ENCODE results near the gene EFNA4. TPM values are rescaled to one million over a fixed set of nuclear protein-coding genes. Genes with fewer than 3 reads are reported as not detected.
"Not testable (repeated sequence)": the region's sequence is repeated elsewhere in the genome, so short reads cannot be mapped to it uniquely, and the experiment has no call there.

Gene EFNA4
- total and polyA plus RNA-seq, 2 experiments from 2014 or later = 4.6 to 5.5 TPM

DNA sequence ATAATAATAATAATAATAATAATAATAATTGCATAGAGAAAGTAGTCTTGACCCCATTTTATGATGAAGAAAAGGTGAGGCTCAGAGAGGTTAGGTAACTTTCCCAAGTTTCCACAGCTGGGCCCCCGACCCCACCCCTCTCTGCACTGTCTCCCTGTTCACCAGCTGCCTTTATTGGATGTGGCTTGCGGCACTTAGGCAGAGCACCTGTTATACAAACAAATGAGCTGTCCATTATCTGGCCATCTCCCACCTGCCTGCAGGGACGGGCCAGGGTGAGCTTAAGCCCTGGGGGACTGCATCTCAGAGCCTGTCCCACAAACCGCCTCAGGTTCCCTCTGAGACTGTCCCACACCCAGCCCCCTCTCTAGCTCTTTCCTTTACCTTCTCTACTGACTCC, 54.1 kb downstream of the EFNA4 start:
- no peak for DNase-seq
- Histone ChIP-seq H3K36me3 (ENCODE audit: low read depth) (no peaks in the 10 kb centered on the region), H3K4me1 (ENCODE audit: insufficient read depth) (no peaks in the 10 kb centered on the region), H3K79me2 (ENCODE audit: insufficient read depth) (no peaks in the 10 kb centered on the region), H3K9me3 (ENCODE audit: low read depth) (no peaks in the 10 kb centered on the region), H3K27ac (no peak overlapping the region), H2AFZ (no peak overlapping the region), H3K9me2 (ENCODE audit: insufficient read depth) (no peaks in the 10 kb centered on the region), H3K4me2 (ENCODE audit: unreplicated experiment) (no peak overlapping the region), H3F3A (ENCODE audit: insufficient read depth) (no peaks in the 10 kb centered on the region), H4K20me1 (ENCODE audit: insufficient read depth) (no peaks in the 10 kb centered on the region), H3K27me3 (replicated peaks; ENCODE audit: insufficient read depth) (peaks cover 35% of the 10 kb centered on the region), H3K9ac (no peak overlapping the region), H3K4me3 (no peak overlapping the region)
- in situ Hi-C loops (cut with MboI) = no loop called here
- TF ChIP-seq EZH2 (IDR thresholded peaks at IDR 0.05; ENCODE audit: insufficient read depth, poor library complexity, severe bottlenecking) (no peak), EZH2phosphoT487 (IDR thresholded peaks at IDR 0.05; ENCODE audit: insufficient read depth, low read depth) (no peak)
- 36% methylated on average over 4 of the region's 4 CpGs for WGBS, 2 experiments (ENCODE audit: low coverage in 1 of 2, low lambda C conversion rate in 2 of 2, missing lambda C conversion rate in 2 of 2)

DNA sequence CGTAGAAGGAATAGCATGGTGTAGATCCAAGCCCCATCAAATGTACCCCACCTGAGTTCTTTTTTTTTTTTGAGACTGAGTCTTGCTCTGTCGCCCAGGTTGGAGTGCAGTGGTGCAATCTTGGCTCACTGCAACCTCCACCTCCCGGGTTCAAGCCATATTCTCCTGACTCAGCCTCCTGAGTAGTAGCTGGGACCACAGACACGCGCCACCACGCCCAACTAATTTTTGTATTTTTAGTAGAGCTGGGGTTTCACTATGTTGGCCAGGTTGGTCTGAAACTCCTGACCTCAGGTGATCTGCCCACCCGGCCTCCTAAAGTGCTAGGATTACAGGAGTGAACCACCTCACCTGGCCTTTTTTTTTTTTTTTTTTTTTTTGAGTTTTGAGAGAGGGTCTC, 54.5 kb downstream of the EFNA4 start:
- in situ Hi-C loops (cut with MboI) = not testable (repeated sequence)
- peaks cover 35% of the 10 kb centered on the region for H3K27me3 ChIP-seq (replicated peaks; ENCODE audit: insufficient read depth)

More for the DNA sequence above, 54.5 kb downstream of the EFNA4 start:
- DNase-seq; H3K27ac ChIP-seq; H4K20me1 ChIP-seq (ENCODE audit: insufficient read depth); H3K36me3 ChIP-seq (ENCODE audit: low read depth); H3K79me2 ChIP-seq (ENCODE audit: insufficient read depth); H3K4me3 ChIP-seq; H3K9ac ChIP-seq; H3K9me3 ChIP-seq (ENCODE audit: low read depth); H3K4me2 ChIP-seq (ENCODE audit: unreplicated experiment); H2AFZ ChIP-seq; H3K9me2 ChIP-seq (ENCODE audit: insufficient read depth); H3K4me1 ChIP-seq (ENCODE audit: insufficient read depth); H3F3A ChIP-seq (ENCODE audit: insufficient read depth): not testable (repeated sequence)
- 54 to 62% methylated on average over 7 of the region's 7 CpGs for WGBS, 2 experiments (ENCODE audit: low coverage in 1 of 2, low lambda C conversion rate in 2 of 2, missing lambda C conversion rate in 2 of 2)

Other genes starting within 250 kb of the EFNA4 start
- gene KCNN3, start 193.5 kb upstream of the EFNA4 start, total RNA-seq (2014; rRNA removed; shearing (Covaris generic)) = not detected in 2 replicates
- not detected in 2 replicates for gene KCNN3, start 193.5 kb upstream of the EFNA4 start, polyA plus RNA-seq (2016; fragmentation: Nextera tagmentation; extraction: Ambion mirVana)
- 2.1 and 6.4 TPM in 2 replicates for gene PMVK, start 127.0 kb upstream of the EFNA4 start, total RNA-seq (2014; rRNA removed; shearing (Covaris generic))
- gene PMVK, start 127.0 kb upstream of the EFNA4 start, polyA plus RNA-seq (2016; fragmentation: Nextera tagmentation; extraction: Ambion mirVana) = 36.6 and 40.2 TPM in 2 replicates
- gene PBXIP1, start 107.6 kb upstream of the EFNA4 start, total RNA-seq (2014; rRNA removed; shearing (Covaris generic)) = 70.4 and 72.2 TPM in 2 replicates
- 25.9 and 26.4 TPM in 2 replicates for gene PBXIP1, start 107.6 kb upstream of the EFNA4 start, polyA plus RNA-seq (2016; fragmentation: Nextera tagmentation; extraction: Ambion mirVana)
- gene PYGO2, start 102.0 kb upstream of the EFNA4 start, total RNA-seq (2014; rRNA removed; shearing (Covaris generic)) = 13.2 and 14.9 TPM in 2 replicates
- 14.7 and 15.4 TPM in 2 replicates for gene PYGO2, start 102.0 kb upstream of the EFNA4 start, polyA plus RNA-seq (2016; fragmentation: Nextera tagmentation; extraction: Ambion mirVana)
- gene SHC1, start 93.0 kb upstream of the EFNA4 start, total RNA-seq (2014; rRNA removed; shearing (Covaris generic)) = 295 and 319 TPM in 2 replicates
- 275 and 278 TPM in 2 replicates for gene SHC1, start 93.0 kb upstream of the EFNA4 start, polyA plus RNA-seq (2016; fragmentation: Nextera tagmentation; extraction: Ambion mirVana)
- gene CKS1B, start 89.1 kb upstream of the EFNA4 start, total RNA-seq (2014; rRNA removed; shearing (Covaris generic)) = 45.6 and 50.3 TPM in 2 replicates
- gene CKS1B, start 89.1 kb upstream of the EFNA4 start, polyA plus RNA-seq (2016; fragmentation: Nextera tagmentation; extraction: Ambion mirVana) = 113 and 119 TPM in 2 replicates
- gene FLAD1, start 80.4 kb upstream of the EFNA4 start, total RNA-seq (2014; rRNA removed; shearing (Covaris generic)) = 15.6 and 21.3 TPM in 2 replicates
- gene FLAD1, start 80.4 kb upstream of the EFNA4 start, polyA plus RNA-seq (2016; fragmentation: Nextera tagmentation; extraction: Ambion mirVana) = 26.4 and 30.2 TPM in 2 replicates
- gene LENEP, start 70.2 kb upstream of the EFNA4 start, total RNA-seq (2014; rRNA removed; shearing (Covaris generic)) = not detected in 2 replicates
- not detected in 2 replicates for gene LENEP, start 70.2 kb upstream of the EFNA4 start, polyA plus RNA-seq (2016; fragmentation: Nextera tagmentation; extraction: Ambion mirVana)
- 16.8 and 27.0 TPM in 2 replicates for gene ZBTB7B, start 60.9 kb upstream of the EFNA4 start, total RNA-seq (2014; rRNA removed; shearing (Covaris generic))
- 2.3 and 2.9 TPM in 2 replicates for gene ZBTB7B, start 60.9 kb upstream of the EFNA4 start, polyA plus RNA-seq (2016; fragmentation: Nextera tagmentation; extraction: Ambion mirVana)
- not detected in 2 replicates for gene DCST2, start 30.0 kb upstream of the EFNA4 start, total RNA-seq (2014; rRNA removed; shearing (Covaris generic))
- gene DCST2, start 30.0 kb upstream of the EFNA4 start, polyA plus RNA-seq (2016; fragmentation: Nextera tagmentation; extraction: Ambion mirVana) = 0.14 and 0.16 TPM in 2 replicates
- gene DCST1, start 29.9 kb upstream of the EFNA4 start, total RNA-seq (2014; rRNA removed; shearing (Covaris generic)) = not detected in 2 replicates
- gene DCST1, start 29.9 kb upstream of the EFNA4 start, polyA plus RNA-seq (2016; fragmentation: Nextera tagmentation; extraction: Ambion mirVana) = not detected in 2 replicates
- 85.6 and 109 TPM in 2 replicates for gene ADAM15, start 12.4 kb upstream of the EFNA4 start, total RNA-seq (2014; rRNA removed; shearing (Covaris generic))
- gene ADAM15, start 12.4 kb upstream of the EFNA4 start, polyA plus RNA-seq (2016; fragmentation: Nextera tagmentation; extraction: Ambion mirVana) = 73.0 and 80.4 TPM in 2 replicates
- gene EFNA3, start 15.1 kb downstream of the EFNA4 start, total RNA-seq (2014; rRNA removed; shearing (Covaris generic)) = 1.4 and 3.0 TPM in 2 replicates
- gene EFNA3, start 15.1 kb downstream of the EFNA4 start, polyA plus RNA-seq (2016; fragmentation: Nextera tagmentation; extraction: Ambion mirVana) = 2.5 and 2.7 TPM in 2 replicates
- gene EFNA1, start 64.1 kb downstream of the EFNA4 start, total RNA-seq (2014; rRNA removed; shearing (Covaris generic)) = not detected in 2 replicates
- not detected in 2 replicates for gene EFNA1, start 64.1 kb downstream of the EFNA4 start, polyA plus RNA-seq (2016; fragmentation: Nextera tagmentation; extraction: Ambion mirVana)
- gene SLC50A1, start 72.1 kb downstream of the EFNA4 start, total RNA-seq (2014; rRNA removed; shearing (Covaris generic)) = 33.4 and 34.1 TPM in 2 replicates
- gene SLC50A1, start 72.1 kb downstream of the EFNA4 start, polyA plus RNA-seq (2016; fragmentation: Nextera tagmentation; extraction: Ambion mirVana) = 55.1 and 58.3 TPM in 2 replicates
- 21.8 and 50.7 TPM in 2 replicates for gene DPM3, start 76.8 kb downstream of the EFNA4 start, total RNA-seq (2014; rRNA removed; shearing (Covaris generic))
- gene DPM3, start 76.8 kb downstream of the EFNA4 start, polyA plus RNA-seq (2016; fragmentation: Nextera tagmentation; extraction: Ambion mirVana) = 75.3 and 82.3 TPM in 2 replicates
- gene KRTCAP2, start 109.6 kb downstream of the EFNA4 start, total RNA-seq (2014; rRNA removed; shearing (Covaris generic)) = 92.7 and 189 TPM in 2 replicates
- gene KRTCAP2, start 109.6 kb downstream of the EFNA4 start, polyA plus RNA-seq (2016; fragmentation: Nextera tagmentation; extraction: Ambion mirVana) = 480 and 484 TPM in 2 replicates
- gene TRIM46, start 110.1 kb downstream of the EFNA4 start, total RNA-seq (2014; rRNA removed; shearing (Covaris generic)) = 3.4 TPM in 2 replicates
- 1.6 and 2.1 TPM in 2 replicates for gene TRIM46, start 110.1 kb downstream of the EFNA4 start, polyA plus RNA-seq (2016; fragmentation: Nextera tagmentation; extraction: Ambion mirVana)
- gene THBS3, start 144.2 kb downstream of the EFNA4 start, total RNA-seq (2014; rRNA removed; shearing (Covaris generic)) = 20.6 and 21.4 TPM in 2 replicates
- gene THBS3, start 144.2 kb downstream of the EFNA4 start, polyA plus RNA-seq (2016; fragmentation: Nextera tagmentation; extraction: Ambion mirVana) = 14.9 and 16.6 TPM in 2 replicates
- 39.6 and 61.4 TPM in 2 replicates for gene MTX1, start 145.0 kb downstream of the EFNA4 start, total RNA-seq (2014; rRNA removed; shearing (Covaris generic))
- 69.2 and 78.6 TPM in 2 replicates for gene MTX1, start 145.0 kb downstream of the EFNA4 start, polyA plus RNA-seq (2016; fragmentation: Nextera tagmentation; extraction: Ambion mirVana)
- 6.4 and 8.0 TPM in 2 replicates for gene ENTREP3, start 191.7 kb downstream of the EFNA4 start, total RNA-seq (2014; rRNA removed; shearing (Covaris generic))
- 8.0 TPM in 2 replicates for gene ENTREP3, start 191.7 kb downstream of the EFNA4 start, polyA plus RNA-seq (2016; fragmentation: Nextera tagmentation; extraction: Ambion mirVana)
- gene SCAMP3, start 198.6 kb downstream of the EFNA4 start, total RNA-seq (2014; rRNA removed; shearing (Covaris generic)) = 53.6 and 80.5 TPM in 2 replicates
- gene SCAMP3, start 198.6 kb downstream of the EFNA4 start, polyA plus RNA-seq (2016; fragmentation: Nextera tagmentation; extraction: Ambion mirVana) = 135 and 141 TPM in 2 replicates
- 16.8 and 24.0 TPM in 2 replicates for gene CLK2, start 209.8 kb downstream of the EFNA4 start, total RNA-seq (2014; rRNA removed; shearing (Covaris generic))
- gene CLK2, start 209.8 kb downstream of the EFNA4 start, polyA plus RNA-seq (2016; fragmentation: Nextera tagmentation; extraction: Ambion mirVana) = 10.2 and 10.4 TPM in 2 replicates
- gene HCN3, start 213.7 kb downstream of the EFNA4 start, total RNA-seq (2014; rRNA removed; shearing (Covaris generic)) = 0.76 and 1.4 TPM in 2 replicates
- 1.6 and 1.9 TPM in 2 replicates for gene HCN3, start 213.7 kb downstream of the EFNA4 start, polyA plus RNA-seq (2016; fragmentation: Nextera tagmentation; extraction: Ambion mirVana)
- gene PKLR, start 237.7 kb downstream of the EFNA4 start, total RNA-seq (2014; rRNA removed; shearing (Covaris generic)) = not detected in 2 replicates
- 0.08 TPM in 1 of 2 replicates, not detected in the other for gene PKLR, start 237.7 kb downstream of the EFNA4 start, polyA plus RNA-seq (2016; fragmentation: Nextera tagmentation; extraction: Ambion mirVana)
- gene FDPS, start 245.1 kb downstream of the EFNA4 start, total RNA-seq (2014; rRNA removed; shearing (Covaris generic)) = 96.3 and 103 TPM in 2 replicates
- gene FDPS, start 245.1 kb downstream of the EFNA4 start, polyA plus RNA-seq (2016; fragmentation: Nextera tagmentation; extraction: Ambion mirVana) = 106 and 116 TPM in 2 replicates

All from GM23248 (cell line).